Smooth muscle cell (in vitro differentiated cells): ENCODE results near the gene SELPLG. TPM values are rescaled to one million over a fixed set of nuclear protein-coding genes. Genes with fewer than 3 reads are reported as not detected.
"Not testable (repeated sequence)": the region's sequence is repeated elsewhere in the genome, so short reads cannot be mapped to it uniquely, and the experiment has no call there.

Experiments
- DNase-seq: peaks from one replicate; lab custom pipeline; 2025; ENCODE audit not compliant: unreplicated experiment; lab: John Stamatoyannopoulos, UW
- H2AFZ ChIP-seq: fragments of 200-600 bp; sonication (generic); 2 replicates; pipeline ENCODE4 v1.6.0; 2016; ENCODE audit warnings: antibody characterized with exemption, low read depth, mild to moderate bottlenecking
- H3F3A ChIP-seq: fragments of 200-600 bp; sonication (generic); 2 replicates; pipeline ENCODE4 v1.6.0; 2017; ENCODE audit warnings: antibody characterized with exemption, low read depth
- H3K27ac ChIP-seq: fragments of 200-600 bp; sonication (generic); 2 replicates; pipeline ENCODE4 v1.5.1; 2016; ENCODE audit warnings: low read depth, mild to moderate bottlenecking
- H3K27me3 ChIP-seq: fragments of 200-600 bp; sonication (generic); 2 replicates; pipeline ENCODE4 v1.6.1; 2016; ENCODE audit warnings: low read depth, mild to moderate bottlenecking
- H3K36me3 ChIP-seq: fragments of 200-600 bp; sonication (generic); 2 replicates; pipeline ENCODE4 v1.5.1; 2016; ENCODE audit warnings: low read depth
- H3K4me1 ChIP-seq: fragments of 200-600 bp; sonication (generic); 2 replicates; pipeline ENCODE4 v1.5.1; 2016; ENCODE audit warnings: low read depth
- H3K4me2 ChIP-seq: fragments of 200-600 bp; sonication (generic); 2 replicates; pipeline ENCODE4 v1.6.0; 2016; ENCODE audit warnings: mild to moderate bottlenecking
- H3K4me3 ChIP-seq: fragments of 200-600 bp; sonication (generic); 2 replicates; pipeline ENCODE4 v1.5.1; 2016; ENCODE audit warnings: mild to moderate bottlenecking
- H3K79me2 ChIP-seq: fragments of 200-600 bp; sonication (generic); 2 replicates; pipeline ENCODE4 v1.6.0; 2016; ENCODE audit warnings: low read depth, mild to moderate bottlenecking
- H3K9ac ChIP-seq: fragments of 200-600 bp; sonication (generic); 2 replicates; pipeline ENCODE4 v1.6.0; 2016; ENCODE audit warnings: low read depth
- H3K9me3 ChIP-seq: fragments of 200-600 bp; sonication (generic); replicated peaks from 2 replicates; pipeline ENCODE4 v1.5.1; 2016; ENCODE audit warnings: low read depth
- H4K20me1 ChIP-seq: fragments of 200-600 bp; sonication (generic); 2 replicates; pipeline ENCODE4 v1.6.0; 2016; ENCODE audit warnings: low read depth
- CTCF ChIP-seq: fragments of 200-600 bp; sonication (generic); IDR thresholded peaks from 2 replicates; pipeline ENCODE4 v1.5.1; 2017; ENCODE audit warnings: borderline replicate concordance, mild to moderate bottlenecking, antibody characterized with exemption; ENCODE audit not compliant: insufficient read depth, poor library complexity, severe bottlenecking
- WGBS: methylation state at CpG from one replicate; pipeline ENCODE4 v1.1.7; 2016; ENCODE audit warnings: low lambda C conversion rate; 5-methylcytosine and 5-hydroxymethylcytosine counted together
- polyA plus RNA-seq: library from polyadenylated mRNA; unstranded; fragments of >200 nt; fragmentation: Nextera tagmentation; extraction: Ambion mirVana; gene quantifications from 2 replicates; pipeline ENCODE4 v1.2.1, GENCODE V29; 2016
- total RNA-seq: library from RNA; depleted of rRNA; stranded (reverse); fragments of >200 nt; gene quantifications from 2 replicates; pipeline ENCODE4 v1.2.3, GENCODE V29; 2014

The SELPLG gene
- total and polyA plus RNA-seq, 2 experiments from 2014 or later, result 0.09 to 2.0 TPM

GRCh38 chr12:108619369-108620160 lies 14.1 kb downstream of the SELPLG start:
- no peaks in the 10 kb centered on the region for H3K9me3 ChIP-seq
- DNase-seq, result no peak
- peaks cover 6% of the 10 kb centered on the region for H3F3A ChIP-seq
- H3K27ac ChIP-seq, result peak overlapping the region; percentile 35
- no peak overlapping the region for H3K4me2 ChIP-seq
- no peaks in the 10 kb centered on the region for H3K27me3 ChIP-seq
- H3K79me2 ChIP-seq, result no peaks in the 10 kb centered on the region
- no peaks in the 10 kb centered on the region for H4K20me1 ChIP-seq
- H2AFZ ChIP-seq, result no peak overlapping the region
- no peak overlapping the region for H3K9ac ChIP-seq
- no peak overlapping the region for H3K4me3 ChIP-seq
- 70% methylated on average over 14 of the region's 14 CpGs for WGBS
- H3K4me1 ChIP-seq, result peaks cover 5% of the 10 kb centered on the region
- TF ChIP-seq CTCF, result no peak
- no peaks in the 10 kb centered on the region for H3K36me3 ChIP-seq

- not testable (repeated sequence) for H2AFZ ChIP-seq, H3K9ac ChIP-seq, H3K27me3 ChIP-seq, H3K9me3 ChIP-seq, H3K79me2 ChIP-seq, DNase-seq, H3K4me3 ChIP-seq, H3K27ac ChIP-seq, H4K20me1 ChIP-seq, H3F3A ChIP-seq, H3K4me1 ChIP-seq, H3K36me3 ChIP-seq, H3K4me2 ChIP-seq
- 92% methylated on average over 4 of the region's 4 CpGs for WGBS
These were observed 14.8 kb downstream of the SELPLG start for GRCh38 chr12:108618953-108619274.

- peak; percentile 98 for TF ChIP-seq CTCF
These were observed 15.4 kb downstream of the SELPLG start for GRCh38 chr12:108618079-108618952.

GRCh38 chr12:108616941-108617858 lies 16.5 kb downstream of the SELPLG start:
- Histone ChIP-seq H2AFZ (no peak overlapping the region), H4K20me1 (no peaks in the 10 kb centered on the region), H3K27ac (no peak overlapping the region), H3F3A (peaks cover 6% of the 10 kb centered on the region), H3K4me1 (peaks cover under 1% of the 10 kb centered on the region), H3K36me3 (no peaks in the 10 kb centered on the region), H3K4me3 (no peak overlapping the region), H3K27me3 (no peaks in the 10 kb centered on the region), H3K4me2 (no peak overlapping the region), H3K79me2 (no peaks in the 10 kb centered on the region), H3K9me3 (no peaks in the 10 kb centered on the region), H3K9ac (no peak overlapping the region)
- no peak for DNase-seq
- 81% methylated on average over 14 of the region's 14 CpGs for WGBS
- TF ChIP-seq CTCF, result no peak

More at GRCh38 chr12:108618079-108618952, 15.4 kb downstream of the SELPLG start:
- Histone ChIP-seq H3K9me3 (no peaks in the 10 kb centered on the region), H3K4me3 (no peak overlapping the region), H3K79me2 (no peaks in the 10 kb centered on the region), H3K4me1 (peaks cover 5% of the 10 kb centered on the region), H2AFZ (no peak overlapping the region), H3K9ac (no peak overlapping the region), H4K20me1 (no peaks in the 10 kb centered on the region), H3F3A (peaks cover 6% of the 10 kb centered on the region), H3K27ac (no peak overlapping the region), H3K36me3 (no peaks in the 10 kb centered on the region), H3K27me3 (no peaks in the 10 kb centered on the region), H3K4me2 (no peak overlapping the region)
- 26% methylated on average over 16 of the region's 16 CpGs for WGBS
- peak; percentile 41 for DNase-seq
